ENCODE results near the gene WASF2. TPM values are rescaled to one million over a fixed set of nuclear protein-coding genes. Genes with fewer than 3 reads are reported as not detected.

WASF2 gene
- total and polyA plus RNA-seq, 2 of the 13 experiments (the other 11 are each of a cell fraction or from before 2014, with no cell fraction given), result 10.4 to 27.7 TPM

DNA sequence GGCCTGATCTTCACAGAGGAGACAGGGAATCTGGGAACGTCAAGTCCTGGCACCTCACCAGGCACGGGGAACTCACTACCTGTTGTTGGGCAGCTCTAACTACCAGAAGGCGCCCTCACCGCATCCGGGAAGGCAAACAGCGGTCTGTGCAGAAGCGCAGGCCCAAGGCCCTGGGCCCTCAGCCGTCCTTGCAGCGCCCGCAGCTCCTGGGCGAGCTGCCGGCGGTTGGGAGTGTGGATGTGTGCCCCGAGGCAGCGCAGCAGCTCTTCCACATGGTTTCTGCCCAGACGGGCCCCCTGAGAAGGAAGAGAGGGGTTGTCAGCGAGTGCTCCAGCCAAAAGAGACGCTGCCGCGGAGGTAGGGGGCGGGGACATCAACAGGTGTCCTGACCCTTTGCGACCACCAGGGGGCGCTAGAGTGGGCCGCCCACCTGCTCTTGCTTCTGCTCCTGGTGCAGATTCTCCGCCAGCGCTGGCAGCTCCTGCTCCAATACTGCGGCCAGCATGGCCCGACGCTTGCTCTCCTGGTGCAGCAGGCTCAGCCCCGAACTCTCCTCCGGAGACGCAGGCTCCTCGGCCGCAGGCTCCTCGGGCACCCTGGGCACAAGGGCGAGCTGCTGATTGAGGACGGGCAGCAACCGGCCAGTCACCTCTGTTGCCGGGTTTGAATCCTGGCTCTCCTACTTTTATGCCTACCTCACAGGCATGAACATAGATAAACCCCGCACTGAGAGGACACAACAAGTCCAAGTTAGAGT, 132.5 kb downstream of the WASF2 start (continued):
- TF ChIP-seq KIAA2018 (CRISPR knock-in tag; IDR thresholded peaks at IDR 0.05; ENCODE audit: borderline replicate concordance) (no peak), PAX8 (CRISPR knock-in tag; IDR thresholded peaks at IDR 0.05; ENCODE audit: borderline replicate concordance) (no peak), MLXIP (CRISPR knock-in tag; IDR thresholded peaks at IDR 0.05; ENCODE audit: borderline replicate concordance) (no peak), HMGXB4 (CRISPR knock-in tag; IDR thresholded peaks at IDR 0.05; ENCODE audit: borderline replicate concordance in 1 of 2, low read depth in 1 of 2) (peak; percentile 61 to 74; a peak in 1 of 4 replicates), ZNF737 (CRISPR knock-in tag; IDR thresholded peaks at IDR 0.05; ENCODE audit: borderline replicate concordance) (no peak), TSC22D2 (CRISPR knock-in tag; IDR thresholded peaks at IDR 0.05; ENCODE audit: borderline replicate concordance) (no peak), ATF7-NPFF (CRISPR knock-in tag; IDR thresholded peaks at IDR 0.05; ENCODE audit: low read depth) (no peak), NFE2 (CRISPR knock-in tag; IDR thresholded peaks at IDR 0.05) (no peak), FOSL2 (CRISPR knock-in tag; IDR thresholded peaks at IDR 0.05) (no peak), ZNF17 (CRISPR knock-in tag; IDR thresholded peaks at IDR 0.05) (no peak)
- TF ChIP-seq, protein P1, sequence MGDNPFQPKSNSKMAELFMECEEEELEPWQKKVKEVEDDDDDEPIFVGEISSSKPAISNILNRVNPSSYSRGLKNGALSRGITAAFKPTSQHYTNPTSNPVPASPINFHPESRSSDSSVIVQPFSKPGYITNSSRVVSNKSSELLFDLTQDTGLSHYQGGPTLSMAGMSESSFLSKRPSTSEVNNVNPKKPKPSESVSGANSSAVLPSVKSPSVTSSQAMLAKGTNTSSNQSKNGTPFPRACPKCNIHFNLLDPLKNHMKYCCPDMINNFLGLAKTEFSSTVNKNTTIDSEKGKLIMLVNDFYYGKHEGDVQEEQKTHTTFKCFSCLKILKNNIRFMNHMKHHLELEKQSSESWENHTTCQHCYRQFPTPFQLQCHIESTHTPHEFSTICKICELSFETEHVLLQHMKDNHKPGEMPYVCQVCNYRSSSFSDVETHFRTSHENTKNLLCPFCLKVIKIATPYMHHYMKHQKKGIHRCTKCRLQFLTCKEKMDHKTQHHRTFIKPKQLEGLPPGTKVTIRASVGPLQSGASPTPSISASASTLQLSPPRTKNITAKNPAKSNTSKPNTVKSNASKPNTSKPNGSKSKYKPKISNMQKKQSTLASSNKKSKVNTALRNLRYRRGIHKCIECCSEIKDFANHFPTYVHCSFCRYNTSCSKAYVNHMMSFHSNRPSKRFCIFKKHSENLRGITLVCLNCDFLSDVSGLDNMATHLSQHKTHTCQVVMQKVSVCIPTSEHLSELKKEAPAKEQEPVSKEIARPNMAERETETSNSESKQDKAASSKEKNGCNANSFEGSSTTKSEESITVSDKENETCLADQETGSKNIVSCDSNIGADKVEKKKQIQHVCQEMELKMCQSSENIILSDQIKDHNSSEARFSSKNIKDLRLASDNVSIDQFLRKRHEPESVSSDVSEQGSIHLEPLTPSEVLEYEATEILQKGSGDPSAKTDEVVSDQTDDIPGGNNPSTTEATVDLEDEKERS (CRISPR knock-in tag; IDR thresholded peaks at IDR 0.05), result no peak
